GM12878 (cell line): ENCODE measurements around the gene SMO. TPM values are rescaled to one million over a fixed set of nuclear protein-coding genes. Genes with fewer than 3 reads are reported as not detected.

ENCODE experiments used
- BCL3 ChIP-seq: IDR thresholded peaks from 2 replicates; pipeline ENCODE4 v1.6.1; 2011; ENCODE audit warnings: borderline replicate concordance, low read depth, mild to moderate bottlenecking, moderate library complexity, low read length; ENCODE audit not compliant: insufficient read depth, poor library complexity, severe bottlenecking
- BHLHE40 ChIP-seq, 2 experiments: fragments of 450-650 bp in 1 of 2; IDR thresholded peaks; 2 replicates each; pipeline ENCODE4 v1.6.1; 2011 to 2017; ENCODE audit warnings: low read depth in 2 of 2, borderline replicate concordance in 1 of 2, improper control_type of control experiment in 1 of 2, low read length in 1 of 2, mild to moderate bottlenecking in 1 of 2
- CHD1 ChIP-seq: IDR thresholded peaks from 2 replicates; pipeline ENCODE4 v1.6.1; 2012; ENCODE audit warnings: low read depth, low read length, improper control_type of control experiment
- CUX1 ChIP-seq: IDR thresholded peaks from 2 replicates; pipeline ENCODE4 v1.6.1; 2012; ENCODE audit warnings: improper control_type of control experiment, low read depth, low read length; ENCODE audit not compliant: insufficient replicate concordance
- EZH2 ChIP-seq: IDR thresholded peaks from 2 replicates; pipeline ENCODE4 v1.6.1; 2012; ENCODE audit warnings: low read depth, mild to moderate bottlenecking, control low read depth, inconsistent platforms, low read length, borderline replicate concordance; ENCODE audit not compliant: control insufficient read depth
- IRF4 ChIP-seq: IDR thresholded peaks from 2 replicates; pipeline ENCODE4 v1.6.1; 2011; ENCODE audit warnings: low read depth, low read length
- SIN3A ChIP-seq: IDR thresholded peaks from 2 replicates; pipeline ENCODE4 v1.6.1; 2012; ENCODE audit warnings: low read depth, low read length, improper control_type of control experiment
- TARDBP ChIP-seq: IDR thresholded peaks from 2 replicates; pipeline ENCODE4 v1.6.1; 2016; ENCODE audit warnings: borderline replicate concordance
- USF2 ChIP-seq: IDR thresholded peaks from 2 replicates; pipeline ENCODE4 v1.6.1; 2011; ENCODE audit warnings: low read depth, low read length, improper control_type of control experiment, borderline replicate concordance
- polyA plus RNA-seq, 11 experiments: library from polyadenylated mRNA; depleted of rRNA in 4 of 11; unstranded in 6 of 11; stranded (reverse) in 5 of 11; fragments of >200 nt; fragmentation: Nextera tagmentation in 4 of 11; fragmentation: Illumina TruSeq in 1 of 11; extraction: Ambion mirVana in 4 of 11; extraction: Trizol in 1 of 11; gene quantifications; 1 replicate in 1 of 11; 2 replicates in 10 of 11; pipeline versions ENCODE4 v1.2.1 to v1.2.3, GENCODE V29; 2011 to 2016; ENCODE audit warnings: inconsistent platforms in 2 of 11, missing spikeins in 2 of 11, low read depth in 1 of 11
- total RNA-seq, 4 experiments: library from RNA; depleted of rRNA in 3 of 4; stranded (reverse); fragments of >200 nt in 3 of 4; fragmentation: Illumina TruSeq in 1 of 4; extraction: Trizol in 1 of 4; gene quantifications; 2 replicates each; pipeline versions ENCODE4 v1.2.1 to v1.2.3, GENCODE V29; 2013 to 2021
- TF ChIP-seq, protein P1 (sequence below): fragments of 450-650 bp; IDR thresholded peaks from 2 replicates; pipeline ENCODE4 v1.6.1; 2016; ENCODE audit warnings: mild to moderate bottlenecking
- TF ChIP-seq, protein P2 (sequence below): IDR thresholded peaks from 2 replicates; pipeline ENCODE4 v1.6.1; 2012; ENCODE audit warnings: low read length, inconsistent platforms
- TF ChIP-seq, protein P3 (sequence below): fragments of 450-650 bp; formaldehyde crosslinking; IDR thresholded peaks from 2 replicates; pipeline ENCODE4 v1.4.0; 2020; ENCODE audit warnings: mild to moderate bottlenecking, moderate library complexity

SMO gene
- total and polyA plus RNA-seq, 10 of the 15 experiments (the other 5 are each of a cell fraction or from before 2014, with no cell fraction given) = 0.40 to 11.2 (median 2.6) TPM

- no peak for TF ChIP-seq SIN3A
- no peak for TF ChIP-seq BHLHE40 (IDR thresholded peaks at IDR 0.05; ENCODE audit: borderline replicate concordance in 1 of 2, low read depth in 2 of 2, low read length in 1 of 2)
- TF ChIP-seq CUX1 = no peak
- TF ChIP-seq, protein P1, sequence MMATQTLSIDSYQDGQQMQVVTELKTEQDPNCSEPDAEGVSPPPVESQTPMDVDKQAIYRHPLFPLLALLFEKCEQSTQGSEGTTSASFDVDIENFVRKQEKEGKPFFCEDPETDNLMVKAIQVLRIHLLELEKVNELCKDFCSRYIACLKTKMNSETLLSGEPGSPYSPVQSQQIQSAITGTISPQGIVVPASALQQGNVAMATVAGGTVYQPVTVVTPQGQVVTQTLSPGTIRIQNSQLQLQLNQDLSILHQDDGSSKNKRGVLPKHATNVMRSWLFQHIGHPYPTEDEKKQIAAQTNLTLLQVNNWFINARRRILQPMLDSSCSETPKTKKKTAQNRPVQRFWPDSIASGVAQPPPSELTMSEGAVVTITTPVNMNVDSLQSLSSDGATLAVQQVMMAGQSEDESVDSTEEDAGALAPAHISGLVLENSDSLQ = no peak
- TF ChIP-seq BCL3 = no peak
- no peak for TF ChIP-seq USF2
- TF ChIP-seq EZH2 = no peak
- TF ChIP-seq IRF4 = no peak
- TF ChIP-seq TARDBP = no peak
- TF ChIP-seq CHD1 = no peak
- TF ChIP-seq, protein P2, sequence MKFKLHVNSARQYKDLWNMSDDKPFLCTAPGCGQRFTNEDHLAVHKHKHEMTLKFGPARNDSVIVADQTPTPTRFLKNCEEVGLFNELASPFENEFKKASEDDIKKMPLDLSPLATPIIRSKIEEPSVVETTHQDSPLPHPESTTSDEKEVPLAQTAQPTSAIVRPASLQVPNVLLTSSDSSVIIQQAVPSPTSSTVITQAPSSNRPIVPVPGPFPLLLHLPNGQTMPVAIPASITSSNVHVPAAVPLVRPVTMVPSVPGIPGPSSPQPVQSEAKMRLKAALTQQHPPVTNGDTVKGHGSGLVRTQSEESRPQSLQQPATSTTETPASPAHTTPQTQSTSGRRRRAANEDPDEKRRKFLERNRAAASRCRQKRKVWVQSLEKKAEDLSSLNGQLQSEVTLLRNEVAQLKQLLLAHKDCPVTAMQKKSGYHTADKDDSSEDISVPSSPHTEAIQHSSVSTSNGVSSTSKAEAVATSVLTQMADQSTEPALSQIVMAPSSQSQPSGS = no peak
- TF ChIP-seq, protein P3, sequence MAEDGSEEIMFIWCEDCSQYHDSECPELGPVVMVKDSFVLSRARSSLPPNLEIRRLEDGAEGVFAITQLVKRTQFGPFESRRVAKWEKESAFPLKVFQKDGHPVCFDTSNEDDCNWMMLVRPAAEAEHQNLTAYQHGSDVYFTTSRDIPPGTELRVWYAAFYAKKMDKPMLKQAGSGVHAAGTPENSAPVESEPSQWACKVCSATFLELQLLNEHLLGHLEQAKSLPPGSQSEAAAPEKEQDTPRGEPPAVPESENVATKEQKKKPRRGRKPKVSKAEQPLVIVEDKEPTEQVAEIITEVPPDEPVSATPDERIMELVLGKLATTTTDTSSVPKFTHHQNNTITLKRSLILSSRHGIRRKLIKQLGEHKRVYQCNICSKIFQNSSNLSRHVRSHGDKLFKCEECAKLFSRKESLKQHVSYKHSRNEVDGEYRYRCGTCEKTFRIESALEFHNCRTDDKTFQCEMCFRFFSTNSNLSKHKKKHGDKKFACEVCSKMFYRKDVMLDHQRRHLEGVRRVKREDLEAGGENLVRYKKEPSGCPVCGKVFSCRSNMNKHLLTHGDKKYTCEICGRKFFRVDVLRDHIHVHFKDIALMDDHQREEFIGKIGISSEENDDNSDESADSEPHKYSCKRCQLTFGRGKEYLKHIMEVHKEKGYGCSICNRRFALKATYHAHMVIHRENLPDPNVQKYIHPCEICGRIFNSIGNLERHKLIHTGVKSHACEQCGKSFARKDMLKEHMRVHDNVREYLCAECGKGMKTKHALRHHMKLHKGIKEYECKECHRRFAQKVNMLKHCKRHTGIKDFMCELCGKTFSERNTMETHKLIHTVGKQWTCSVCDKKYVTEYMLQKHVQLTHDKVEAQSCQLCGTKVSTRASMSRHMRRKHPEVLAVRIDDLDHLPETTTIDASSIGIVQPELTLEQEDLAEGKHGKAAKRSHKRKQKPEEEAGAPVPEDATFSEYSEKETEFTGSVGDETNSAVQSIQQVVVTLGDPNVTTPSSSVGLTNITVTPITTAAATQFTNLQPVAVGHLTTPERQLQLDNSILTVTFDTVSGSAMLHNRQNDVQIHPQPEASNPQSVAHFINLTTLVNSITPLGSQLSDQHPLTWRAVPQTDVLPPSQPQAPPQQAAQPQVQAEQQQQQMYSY (CRISPR knock-in tag) = no peak
- TF ChIP-seq, all 136 proteins: peak for 0
Measured at GRCh38 chr7:129159539-129159938, 28.9 kb upstream of the SMO start (continued).
